Liver (tissue), 9 donors: Measurements from ENCODE around the gene HMG20A. TPM values are rescaled to one million over a fixed set of nuclear protein-coding genes. Genes with fewer than 3 reads are reported as not detected.

ENCODE experiments used
- DNase-seq: peaks from one replicate; pipeline ENCODE4 v3.0.0-alpha.2; 2017; ENCODE audit warnings: low spot score
- H3K27ac ChIP-seq, 2 donors: one replicate each; pipeline ENCODE4 v1.7.0; 2013; ENCODE audit warnings: inconsistent platforms in 2 of 2, low read length in 2 of 2, control low read depth in 1 of 2, low read depth in 1 of 2, mild to moderate bottlenecking in 1 of 2
- H3K27me3 ChIP-seq, 4 donors: one replicate each; pipeline versions ENCODE4 v1.6.1 to v1.7.0; 2013; ENCODE audit warnings: low read length in 3 of 4, inconsistent platforms in 1 of 4, mild to moderate bottlenecking in 1 of 4, moderate library complexity in 1 of 4; ENCODE audit not compliant: control insufficient read depth in 4 of 4, insufficient read depth in 4 of 4
- H3K36me3 ChIP-seq, 4 donors: one replicate each; pipeline versions ENCODE4 v1.6.1 to v1.7.0; 2013; ENCODE audit warnings: low read length in 3 of 4, mild to moderate bottlenecking in 3 of 4, low read depth in 1 of 4, moderate library complexity in 1 of 4; ENCODE audit not compliant: control insufficient read depth in 4 of 4, insufficient read depth in 3 of 4
- H3K4me1 ChIP-seq, 4 donors: one replicate each; pipeline versions ENCODE4 v1.6.1 to v1.7.0; 2013; ENCODE audit warnings: low read length in 3 of 4, mild to moderate bottlenecking in 3 of 4, moderate library complexity in 1 of 4; ENCODE audit not compliant: control insufficient read depth in 4 of 4, insufficient read depth in 4 of 4
- H3K4me3 ChIP-seq, 3 donors: one replicate each; pipeline versions ENCODE4 v1.6.1 to v1.7.0; 2013; ENCODE audit warnings: low read length in 3 of 3, control low read depth in 1 of 3, low read depth in 1 of 3, mild to moderate bottlenecking in 1 of 3
- H3K9ac ChIP-seq, 2 donors: one replicate each; pipeline ENCODE4 v1.7.0; 2013; ENCODE audit warnings: low read length in 2 of 2, mild to moderate bottlenecking in 2 of 2, moderate library complexity in 2 of 2, control low read depth in 1 of 2, low read depth in 1 of 2
- H3K9me3 ChIP-seq, 4 donors: one replicate each; pipeline versions ENCODE4 v1.6.1 to v1.7.0; 2013; ENCODE audit warnings: low read length in 3 of 4; ENCODE audit not compliant: control insufficient read depth in 4 of 4
- ATF3 ChIP-seq: IDR thresholded peaks from 2 replicates; pipeline ENCODE4 v1.6.1; 2016; ENCODE audit warnings: antibody characterized with exemption
- EGR1 ChIP-seq, 2 donors: IDR thresholded peaks; 2 replicates each; pipeline ENCODE4 v1.6.1; 2016 to 2018; ENCODE audit warnings: antibody characterized with exemption in 2 of 2, low read depth in 2 of 2
- FOXA1 ChIP-seq: IDR thresholded peaks from 2 replicates; pipeline ENCODE4 v1.6.1; 2016; ENCODE audit warnings: antibody characterized with exemption
- FOXA2 ChIP-seq: IDR thresholded peaks from 2 replicates; pipeline ENCODE4 v1.6.1; 2016; ENCODE audit warnings: antibody characterized with exemption
- GABPA ChIP-seq, 2 donors: IDR thresholded peaks in 1 of 2; conservative IDR thresholded peaks in 1 of 2; 2 replicates each; pipeline ENCODE4 v1.6.1; 2016; ENCODE audit warnings: antibody characterized with exemption in 2 of 2, mild to moderate bottlenecking in 1 of 2, moderate library complexity in 1 of 2
- HNF4A ChIP-seq, 2 donors: conservative IDR thresholded peaks; 2 replicates each; pipeline ENCODE4 v1.6.1; 2016; ENCODE audit warnings: antibody characterized with exemption in 2 of 2, mild to moderate bottlenecking in 2 of 2
- HNF4G ChIP-seq: IDR thresholded peaks from 2 replicates; pipeline ENCODE4 v1.6.1; 2016; ENCODE audit warnings: antibody characterized with exemption
- JUND ChIP-seq, 2 donors: IDR thresholded peaks; 2 replicates each; pipeline ENCODE4 v1.6.1; 2016; ENCODE audit warnings: antibody characterized with exemption in 2 of 2
- MAX ChIP-seq: IDR thresholded peaks from 2 replicates; pipeline ENCODE4 v1.6.1; 2016; ENCODE audit warnings: antibody characterized with exemption
- NR2F2 ChIP-seq: IDR thresholded peaks from 2 replicates; pipeline ENCODE4 v1.6.1; 2016; ENCODE audit warnings: antibody characterized with exemption
- RAD21 ChIP-seq, 2 donors: IDR thresholded peaks; 2 replicates each; pipeline ENCODE4 v1.6.1; 2016; ENCODE audit warnings: antibody characterized with exemption in 2 of 2, mild to moderate bottlenecking in 2 of 2
- REST ChIP-seq: IDR thresholded peaks from 2 replicates; pipeline ENCODE4 v1.6.1; 2016; ENCODE audit warnings: antibody characterized with exemption, mild to moderate bottlenecking
- RXRA ChIP-seq, 2 donors: IDR thresholded peaks; 2 replicates each; pipeline ENCODE4 v1.6.1; 2017 to 2018; ENCODE audit warnings: antibody characterized with exemption in 2 of 2, mild to moderate bottlenecking in 1 of 2
- SP1 ChIP-seq: IDR thresholded peaks from 2 replicates; pipeline ENCODE4 v1.6.1; 2018; ENCODE audit warnings: antibody characterized with exemption, mild to moderate bottlenecking
- TAF1 ChIP-seq: conservative IDR thresholded peaks from 2 replicates; pipeline ENCODE4 v1.6.1; 2016; ENCODE audit warnings: antibody characterized with exemption, mild to moderate bottlenecking
- YY1 ChIP-seq: IDR thresholded peaks from 2 replicates; pipeline ENCODE4 v1.6.1; 2016; ENCODE audit warnings: antibody characterized with exemption, mild to moderate bottlenecking
- WGBS: extraction: QIAGEN DNeasy Blood & Tissue Kit; methylation state at CpG from one replicate; pipeline ENCODE4 v1.1.7; 2013; 5-methylcytosine and 5-hydroxymethylcytosine counted together
- polyA plus RNA-seq, 2 donors: library from polyadenylated mRNA; stranded (reverse) in 1 of 2; unstranded in 1 of 2; fragments of 200-250 nt in 1 of 2; fragments of >200 nt in 1 of 2; fragmentation: Nextera tagmentation in 1 of 2; extraction: Ambion mirVana in 1 of 2; gene quantifications; one replicate each; pipeline versions ENCODE4 v1.2.1 to v1.2.3, GENCODE V29; 2013 to 2015
- total RNA-seq, 2 donors: library from RNA; depleted of rRNA; stranded (reverse); fragments of >200 nt; gene quantifications; one replicate each; pipeline ENCODE4 v1.2.3, GENCODE V29; 2014
- TF ChIP-seq, protein P1 (sequence below): fragments of 150-350 bp; IDR thresholded peaks from 2 replicates; pipeline ENCODE4 v1.5.1; 2017; ENCODE audit warnings: improper control_type of control experiment, low read depth, low read length; ENCODE audit not compliant: missing input control
- TF ChIP-seq, protein P2 (sequence below): IDR thresholded peaks from 2 replicates; pipeline ENCODE4 v1.6.1; 2016; ENCODE audit warnings: antibody characterized with exemption
- donor health status: healthy.
- donor health status: healthy.
- donor health status: healthy.
- donor health status: healthy.
- donor health status: healthy.

The HMG20A gene
- total and polyA plus RNA-seq, 4 donors = 7.7 to 19.4 (median 13.3) TPM

- Histone ChIP-seq H3K4me1 (peaks cover 2 to 10% (median 3%) of the 10 kb centered on the region in 4 donors), H3K4me3 (no peak overlapping the region), H3K9me3 (no peaks in the 10 kb centered on the region), H3K9ac (no peak overlapping the region), H3K27ac (no peak overlapping the region), H3K27me3 (no peaks in the 10 kb centered on the region), H3K36me3 (no peaks in the 10 kb centered on the region)
- no peak for DNase-seq
- no peak for TF ChIP-seq HNF4G
- TF ChIP-seq NR2F2 = no peak
- TF ChIP-seq GABPA (IDR thresholded peaks at IDR 0.05 in 1 of 2, conservative IDR thresholded peaks at IDR 0.05 in 1 of 2) = no peak
- TF ChIP-seq SP1 = no peak
- TF ChIP-seq ATF3 = no peak
- TF ChIP-seq EGR1 (IDR thresholded peaks at IDR 0.05; ENCODE audit: low read depth in 2 of 2) = no peak
- TF ChIP-seq MAX = no peak
- no peak for TF ChIP-seq JUND (IDR thresholded peaks at IDR 0.05)
- TF ChIP-seq FOXA1 = no peak
- no peak for TF ChIP-seq FOXA2
- 99% methylated on average over 4 of the region's 4 CpGs for WGBS
Measured at GRCh38 chr15:77413699-77414349, 6.9 kb upstream of the HMG20A start.

DNA sequence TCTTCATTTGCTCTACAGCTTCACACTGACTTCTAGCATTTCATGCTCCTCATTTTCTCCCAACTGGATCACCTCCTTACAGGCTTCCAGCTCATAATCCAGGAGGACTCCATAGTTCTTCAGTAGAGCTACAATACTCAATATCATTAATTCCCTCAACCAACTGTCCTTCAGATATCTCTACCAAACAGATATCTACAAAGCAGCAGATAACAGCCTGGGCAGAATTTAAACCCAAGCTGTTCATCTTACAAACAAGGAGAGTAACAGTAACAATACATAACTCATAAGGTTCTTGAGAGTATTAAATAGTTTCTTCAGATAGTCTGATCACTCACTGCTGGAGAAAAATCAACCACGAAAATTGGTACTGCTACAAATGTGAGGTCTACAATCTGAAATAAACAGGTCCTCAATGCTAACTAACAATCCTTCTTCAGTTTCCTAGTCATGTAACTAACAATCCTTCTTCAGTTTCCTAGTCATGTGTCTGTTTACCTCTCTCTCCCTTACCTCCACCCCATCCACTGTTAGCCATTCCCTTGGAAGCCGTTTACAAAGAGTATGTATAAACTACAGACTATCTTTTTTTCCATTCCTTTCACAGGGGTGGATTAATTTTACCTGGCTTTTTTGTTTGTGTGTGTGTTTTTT is 5.8 kb upstream of the HMG20A start:
- Histone ChIP-seq H3K9ac (no peak overlapping the region), H3K27ac (no peak overlapping the region), H3K27me3 (no peaks in the 10 kb centered on the region), H3K36me3 (no peaks in the 10 kb centered on the region), H3K4me1 (peaks cover 2 to 15% (median 5%) of the 10 kb centered on the region in 4 donors), H3K9me3 (no peaks in the 10 kb centered on the region), H3K4me3 (no peak overlapping the region)
- no peak for TF ChIP-seq GABPA (IDR thresholded peaks at IDR 0.05 in 1 of 2, conservative IDR thresholded peaks at IDR 0.05 in 1 of 2)
- TF ChIP-seq ATF3 = no peak
- no peak for TF ChIP-seq EGR1 (IDR thresholded peaks at IDR 0.05; ENCODE audit: low read depth in 2 of 2)
- TF ChIP-seq FOXA1 = no peak
- no peak for TF ChIP-seq TAF1
- TF ChIP-seq, protein P1, sequence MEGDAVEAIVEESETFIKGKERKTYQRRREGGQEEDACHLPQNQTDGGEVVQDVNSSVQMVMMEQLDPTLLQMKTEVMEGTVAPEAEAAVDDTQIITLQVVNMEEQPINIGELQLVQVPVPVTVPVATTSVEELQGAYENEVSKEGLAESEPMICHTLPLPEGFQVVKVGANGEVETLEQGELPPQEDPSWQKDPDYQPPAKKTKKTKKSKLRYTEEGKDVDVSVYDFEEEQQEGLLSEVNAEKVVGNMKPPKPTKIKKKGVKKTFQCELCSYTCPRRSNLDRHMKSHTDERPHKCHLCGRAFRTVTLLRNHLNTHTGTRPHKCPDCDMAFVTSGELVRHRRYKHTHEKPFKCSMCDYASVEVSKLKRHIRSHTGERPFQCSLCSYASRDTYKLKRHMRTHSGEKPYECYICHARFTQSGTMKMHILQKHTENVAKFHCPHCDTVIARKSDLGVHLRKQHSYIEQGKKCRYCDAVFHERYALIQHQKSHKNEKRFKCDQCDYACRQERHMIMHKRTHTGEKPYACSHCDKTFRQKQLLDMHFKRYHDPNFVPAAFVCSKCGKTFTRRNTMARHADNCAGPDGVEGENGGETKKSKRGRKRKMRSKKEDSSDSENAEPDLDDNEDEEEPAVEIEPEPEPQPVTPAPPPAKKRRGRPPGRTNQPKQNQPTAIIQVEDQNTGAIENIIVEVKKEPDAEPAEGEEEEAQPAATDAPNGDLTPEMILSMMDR = no peak
- no peak for TF ChIP-seq RAD21 (IDR thresholded peaks at IDR 0.05)
- no peak for TF ChIP-seq HNF4A (conservative IDR thresholded peaks at IDR 0.05)
- TF ChIP-seq FOXA2 = no peak
- no peak for TF ChIP-seq RXRA (IDR thresholded peaks at IDR 0.05)
- TF ChIP-seq SP1 = no peak
- TF ChIP-seq YY1 = no peak
- TF ChIP-seq JUND (IDR thresholded peaks at IDR 0.05) = no peak
- TF ChIP-seq HNF4G = no peak
- TF ChIP-seq MAX = no peak
- TF ChIP-seq, protein P2, sequence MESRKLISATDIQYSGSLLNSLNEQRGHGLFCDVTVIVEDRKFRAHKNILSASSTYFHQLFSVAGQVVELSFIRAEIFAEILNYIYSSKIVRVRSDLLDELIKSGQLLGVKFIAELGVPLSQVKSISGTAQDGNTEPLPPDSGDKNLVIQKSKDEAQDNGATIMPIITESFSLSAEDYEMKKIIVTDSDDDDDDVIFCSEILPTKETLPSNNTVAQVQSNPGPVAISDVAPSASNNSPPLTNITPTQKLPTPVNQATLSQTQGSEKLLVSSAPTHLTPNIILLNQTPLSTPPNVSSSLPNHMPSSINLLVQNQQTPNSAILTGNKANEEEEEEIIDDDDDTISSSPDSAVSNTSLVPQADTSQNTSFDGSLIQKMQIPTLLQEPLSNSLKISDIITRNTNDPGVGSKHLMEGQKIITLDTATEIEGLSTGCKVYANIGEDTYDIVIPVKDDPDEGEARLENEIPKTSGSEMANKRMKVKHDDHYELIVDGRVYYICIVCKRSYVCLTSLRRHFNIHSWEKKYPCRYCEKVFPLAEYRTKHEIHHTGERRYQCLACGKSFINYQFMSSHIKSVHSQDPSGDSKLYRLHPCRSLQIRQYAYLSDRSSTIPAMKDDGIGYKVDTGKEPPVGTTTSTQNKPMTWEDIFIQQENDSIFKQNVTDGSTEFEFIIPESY = no peak
- no peak for TF ChIP-seq NR2F2
- no peak for TF ChIP-seq REST
- no peak for DNase-seq
- WGBS = 91% methylated on average over 2 of the region's 2 CpGs
